Activated CD8-positive, alpha-beta T cell treated with anti-CD3 and anti-CD28 coated beads for 36 hours (primary cell): ENCODE measurements around the gene GPN3. TPM values are rescaled to one million over a fixed set of nuclear protein-coding genes. Genes with fewer than 3 reads are reported as not detected.

ENCODE experiments used
- ATAC-seq: fragments of 200-7000 bp; cut with Tn5 transposase; one replicate; pipeline ENCODE4 v1.10.0; 2021; ENCODE audit warnings: mild to moderate bottlenecking, moderate library complexity
- CTCF ChIA-PET: fragments of 350-600 bp; sonication (Branson Sonifier 250); formaldehyde crosslinking; loops from one replicate; lab custom pipeline; 2021; ENCODE audit warnings: antibody characterized with exemption; lab: Charles Lee
- POLR2A ChIA-PET: fragments of 350-600 bp; sonication (Branson Sonifier 250); formaldehyde crosslinking; loops from one replicate; lab custom pipeline; 2021; ENCODE audit warnings: antibody characterized with exemption; lab: Charles Lee
- DNase-seq: peaks from one replicate; pipeline ENCODE4 v3.0.0-alpha.2; 2020
- H3K27ac Mint-ChIP-seq: one replicate; pipeline ENCODE4 v1.8.0; 2021; ENCODE audit warnings: mild to moderate bottlenecking, mixed read lengths
- H3K27me3 Mint-ChIP-seq: one replicate; pipeline ENCODE4 v1.8.0; 2021; ENCODE audit warnings: mixed read lengths
- H3K36me3 Mint-ChIP-seq: one replicate; pipeline ENCODE4 v1.8.0; 2021; ENCODE audit warnings: low read depth, mixed read lengths
- H3K4me1 Mint-ChIP-seq: one replicate; pipeline ENCODE4 v1.8.0; 2021; ENCODE audit warnings: low read depth, mixed read lengths
- H3K4me3 Mint-ChIP-seq: one replicate; pipeline ENCODE4 v1.8.0; 2021; ENCODE audit warnings: mild to moderate bottlenecking, moderate library complexity, mixed read lengths
- H3K9me3 Mint-ChIP-seq: one replicate; pipeline ENCODE4 v1.8.0; 2021; ENCODE audit warnings: mixed read lengths
- CTCF ChIP-seq: fragments of 200-600 bp; IDR thresholded peaks from one replicate; pipeline ENCODE4 v1.8.0; 2022; ENCODE audit warnings: antibody characterized with exemption, mild to moderate bottlenecking
- intact Hi-C: fragments of 100-400 bp; cut with micrococcal nuclease; formaldehyde crosslinking; loops from one replicate; pipeline ENCODE4 v1.10.0; 2022
- total RNA-seq, 2 experiments: library from RNA; stranded (reverse); gene quantifications; one replicate each; pipeline ENCODE4 v1.2.3, GENCODE V29; 2021

GPN3 gene
- total RNA-seq, 2 experiments from 2014 or later = 69.1 TPM

GRCh38 chr12:110508071-110508586 lies 40.1 kb upstream of the GPN3 start:
- peaks cover 4% of the 10 kb centered on the region for H3K36me3 Mint-ChIP-seq
- intact Hi-C loops = no loop called here
- ChIA-PET POLR2A (interaction anchor here (0.6 kb wide), 1 partner anchor 521 kb away, joined by 5 read pairs; no protein-coding TSS in a partner anchor), CTCF (interaction anchor here (9.8 kb wide), 1 partner anchor 95 kb away, joined by 163 read pairs; no protein-coding TSS in a partner anchor)
- H3K4me3 Mint-ChIP-seq = no peak overlapping the region
- no peak overlapping the region for H3K27ac Mint-ChIP-seq
- H3K9me3 Mint-ChIP-seq = peaks cover 2% of the 10 kb centered on the region
- no peaks in the 10 kb centered on the region for H3K27me3 Mint-ChIP-seq
- no peak for TF ChIP-seq CTCF
- ATAC-seq = no peak
- DNase-seq = no peak
- peaks cover 2% of the 10 kb centered on the region for H3K4me1 Mint-ChIP-seq

DNA sequence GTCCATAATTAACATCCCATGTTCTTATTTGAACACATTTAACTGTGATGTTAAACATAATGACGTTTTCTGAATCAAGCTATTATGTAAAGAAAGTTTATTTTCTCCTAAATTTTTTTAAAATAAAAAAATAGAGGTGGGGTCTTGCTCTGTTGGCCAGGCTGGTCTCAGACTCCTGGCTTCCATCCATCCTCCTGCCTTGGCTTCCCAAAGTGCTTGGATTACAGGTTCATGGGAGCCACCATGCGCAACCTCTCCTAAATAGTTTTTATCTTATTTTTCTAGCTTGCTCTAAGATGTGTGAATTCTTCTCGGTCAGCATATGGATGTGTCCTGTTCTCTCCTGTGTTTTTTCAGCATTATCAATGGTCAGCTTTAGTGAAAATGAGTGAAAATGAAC lies 37.3 kb upstream of the GPN3 start:
- CTCF ChIA-PET = interaction anchor here (1.2 to 1.3 kb wide), 2 partner anchors 97 to 192 kb away, joined by 3 to 6 read pairs; no protein-coding TSS in a partner anchor
- H3K4me1 Mint-ChIP-seq = peaks cover 14% of the 10 kb centered on the region
- DNase-seq = no peak
- TF ChIP-seq CTCF = no peak
- no peak overlapping the region for H3K4me3 Mint-ChIP-seq
- intact Hi-C loops = no loop called here
- H3K9me3 Mint-ChIP-seq = peaks cover 5% of the 10 kb centered on the region
- no peaks in the 10 kb centered on the region for H3K27me3 Mint-ChIP-seq
- no peak for ATAC-seq
- no peak overlapping the region for H3K27ac Mint-ChIP-seq
- POLR2A ChIA-PET = interaction anchor here (0.8 to 1.0 kb wide), 2 partner anchors 26 to 37 kb away, joined by 3 to 4 read pairs; partner anchors contain the start of genes FAM216A and GPN3
- peaks cover 14% of the 10 kb centered on the region for H3K36me3 Mint-ChIP-seq

- ChIA-PET CTCF (interaction anchor here (0.8 to 9.8 kb wide), 3 partner anchors 12 to 99 kb away, joined by 3 to 84 read pairs (median 4); partner anchors contain the start of gene ARPC3), POLR2A (interaction anchor here (0.6 to 3.8 kb wide), 4 partner anchors 35 to 279 kb away, joined by 3 to 15 read pairs (median 6); partner anchors contain the start of genes FAM216A and GPN3)
- Mint-ChIP-seq H3K36me3 (peaks cover 23% of the 10 kb centered on the region), H3K27ac (peak overlapping the region; percentile 96), H3K9me3 (peaks cover 5% of the 10 kb centered on the region), H3K4me3 (no peak overlapping the region), H3K4me1 (peaks cover 29% of the 10 kb centered on the region), H3K27me3 (no peaks in the 10 kb centered on the region)
- TF ChIP-seq CTCF = no peak
- intact Hi-C loops = loop anchor here (2.0 kb wide), 1 partner anchor 35 kb away; the partner anchor contains the start of genes FAM216A and GPN3
- no peak for ATAC-seq
- DNase-seq = no peak
Measured at GRCh38 chr12:110503432-110503831, 35.4 kb upstream of the GPN3 start.

DNA sequence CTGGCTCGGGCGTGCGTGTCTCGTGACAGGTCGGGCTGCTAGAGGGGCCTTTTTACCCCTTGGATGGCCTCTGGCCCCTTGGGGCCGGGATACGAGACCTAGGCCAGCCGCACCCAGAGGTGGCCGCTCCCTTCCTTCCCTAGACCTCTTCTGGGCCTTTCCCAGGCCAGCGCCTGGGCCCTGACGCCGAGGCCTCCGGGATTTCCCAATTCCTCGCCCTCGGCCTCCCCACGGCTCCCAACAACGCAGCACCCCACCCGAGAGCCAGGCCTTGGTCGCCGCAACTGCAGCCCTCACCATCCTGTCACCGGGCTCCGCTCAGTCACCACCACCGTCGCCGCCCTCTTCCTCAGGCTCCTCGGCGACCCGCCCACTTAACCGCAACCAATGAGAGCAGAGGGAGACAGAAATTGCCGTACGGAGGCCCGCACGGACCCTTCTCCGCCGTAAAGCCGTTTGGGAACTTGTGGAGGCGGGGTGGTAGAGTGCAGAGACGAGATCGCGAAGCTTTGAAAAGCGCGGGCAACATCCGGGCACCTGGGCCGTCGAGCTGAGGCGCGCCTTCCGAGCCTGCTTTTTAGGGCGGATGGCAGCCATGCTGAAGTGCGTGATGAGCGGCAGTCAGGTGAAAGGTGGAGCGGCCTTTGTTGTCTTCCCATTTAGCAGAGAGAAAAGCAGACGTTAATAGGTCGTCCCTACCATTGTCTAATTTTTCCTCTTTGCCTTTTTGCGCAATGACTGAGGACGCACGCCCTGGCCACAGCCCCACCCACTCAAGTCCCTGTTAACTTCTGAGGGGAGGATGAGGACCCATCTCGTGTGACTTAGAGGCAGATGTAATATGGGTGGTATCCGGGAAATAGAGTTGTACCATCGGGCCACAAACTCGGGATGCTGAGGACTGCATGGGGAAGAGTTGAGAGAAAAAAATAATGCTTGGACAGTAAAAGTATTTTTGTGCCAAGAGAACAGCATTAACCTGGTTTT lies 34.0 kb upstream of the GPN3 start, which contains the start of the genes RAD9B and VPS29:
RAD9B (plus strand) TSS at position 580 of the 987 bp plus-strand sequence; CDS start at position 587, 7 bp downstream.
VPS29 (minus strand) TSS at position 360 of the 987 bp plus-strand sequence; CDS start at position 300, 60 bp downstream.
- peak within 1 kb of the TSS; percentile 97 for H3K4me3 Mint-ChIP-seq
- H3K36me3 Mint-ChIP-seq = peaks cover 23% of the 10 kb centered on the region
- CTCF ChIA-PET = interaction anchor here (1.5 to 9.8 kb wide), 3 partner anchors 34 to 100 kb away, joined by 7 to 84 read pairs (median 10); partner anchors contain the start of genes ARPC3, FAM216A and GPN3
- intact Hi-C loops = loop anchor here (2.0 kb wide), 1 partner anchor 33 kb away; the partner anchor contains the start of genes FAM216A and GPN3
- no peaks in the 10 kb centered on the region for H3K27me3 Mint-ChIP-seq
- POLR2A ChIA-PET = interaction anchor here (0.6 to 5.5 kb wide), 19 partner anchors 8 to 239 kb away, joined by 3 to 40 read pairs (median 4); partner anchors contain the start of genes ARPC3, FAM216A and GPN3
- peaks cover 30% of the 10 kb centered on the region for H3K4me1 Mint-ChIP-seq
- ATAC-seq = peak; percentile 95
- H3K27ac Mint-ChIP-seq = peak within 1 kb of the TSS; percentile 96
- peaks cover 5% of the 10 kb centered on the region for H3K9me3 Mint-ChIP-seq
- peak; percentile 100 for DNase-seq
- no peak for TF ChIP-seq CTCF
